Stimulated activated CD4-positive, alpha-beta T cell treated with anti-CD3 and anti-CD28 coated beads, Interleukin-4, amount 100 ng/mL, for 4 hours (primary cell): ENCODE data around the gene NECTIN1.

Experiments used
- DNase-seq, 2 experiments: peaks; one replicate each; pipeline ENCODE4 v3.0.0-alpha.2; 2020

Gene NECTIN1

DNA sequence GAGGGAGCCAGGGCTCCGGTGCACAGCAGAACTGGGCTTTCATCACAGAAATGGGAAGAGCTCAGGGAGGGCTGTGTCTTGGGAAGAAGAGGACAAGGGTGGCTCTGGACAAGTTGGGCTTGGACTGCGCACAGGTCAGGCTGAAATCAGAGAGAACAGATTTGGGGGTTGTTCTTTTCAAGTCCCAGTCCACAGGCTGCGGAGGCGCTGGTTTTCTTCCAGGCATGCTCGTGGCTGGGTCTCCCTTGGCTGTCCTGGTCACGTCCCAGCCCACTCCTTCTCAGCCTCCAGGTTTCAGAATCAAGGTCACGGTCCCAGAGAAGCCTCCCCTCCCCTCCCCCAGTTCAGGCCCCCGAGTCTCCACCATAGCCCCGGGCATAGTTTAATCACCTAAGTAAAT is 17.0 kb downstream of the NECTIN1 start:
- DNase-seq, result no peak

DNA sequence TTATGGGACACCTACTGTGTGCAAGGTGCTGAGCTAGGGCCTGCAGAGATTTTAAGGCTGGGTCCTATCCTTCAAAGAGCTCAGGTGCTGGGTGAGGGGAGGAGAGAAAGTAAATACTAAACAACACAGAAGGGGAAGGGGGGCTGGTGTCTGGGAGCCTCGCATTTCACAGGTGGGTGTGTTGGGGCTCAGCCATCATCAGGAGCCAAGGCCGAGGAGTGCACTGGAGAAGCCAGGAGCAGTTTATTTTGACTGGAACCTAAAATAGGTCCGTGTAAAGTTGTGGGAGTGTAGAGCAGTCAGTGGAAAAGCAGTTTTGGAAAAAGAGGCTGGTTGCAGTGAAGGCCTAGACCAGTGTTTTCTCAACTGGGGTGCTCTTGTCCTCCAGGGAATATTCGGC is 17.5 kb downstream of the NECTIN1 start:
- no peak for DNase-seq

DNA sequence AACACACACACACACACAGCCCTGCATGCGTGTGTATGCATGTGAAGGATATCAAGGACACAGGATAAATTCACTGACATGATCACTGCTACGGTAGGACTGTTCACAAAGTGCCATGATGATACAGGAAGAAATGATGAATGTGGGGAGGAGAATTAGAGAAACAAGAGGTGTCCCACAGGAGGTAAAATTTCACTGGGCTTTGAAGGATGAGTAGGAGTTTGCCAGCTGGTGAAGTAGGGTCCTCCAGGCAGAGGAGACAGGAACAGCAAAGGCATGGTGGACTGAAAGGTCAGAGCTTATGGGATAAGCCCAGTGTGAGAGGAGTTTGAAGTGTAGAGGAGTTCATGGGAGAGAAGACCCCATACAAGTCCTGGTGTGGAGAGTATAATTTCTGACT is 18.6 kb downstream of the NECTIN1 start:
- no peak for DNase-seq

- no peak for DNase-seq
Observed at GRCh38 chr11:119709638-119710346, 19.2 kb downstream of the NECTIN1 start.

DNA sequence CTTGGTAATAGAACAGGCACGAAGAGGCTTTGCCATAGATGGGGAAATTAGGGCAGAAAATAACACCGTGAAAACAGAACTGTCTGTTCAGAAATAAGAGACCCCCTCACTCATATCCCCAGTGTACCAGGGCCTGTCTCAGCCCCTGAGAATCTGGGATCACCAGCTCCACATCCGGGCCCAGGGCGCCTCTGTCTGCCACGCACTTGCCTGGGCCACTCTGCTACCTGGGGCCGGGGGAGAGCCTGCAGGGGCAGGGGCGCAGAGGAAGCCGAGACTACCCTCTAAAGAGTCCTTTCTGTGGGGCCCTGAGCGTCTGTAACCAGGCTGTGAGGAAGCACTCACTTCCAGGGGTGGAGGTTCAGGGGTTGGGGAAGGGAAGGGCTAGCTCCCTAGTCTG is 19.8 kb downstream of the NECTIN1 start:
- DNase-seq, result no peak

GRCh38 chr11:119708384-119708783 is 20.6 kb downstream of the NECTIN1 start:
- no peak for DNase-seq

- DNase-seq, result no peak
Observed at GRCh38 chr11:119706887-119707286, 22.1 kb downstream of the NECTIN1 start.

DNA sequence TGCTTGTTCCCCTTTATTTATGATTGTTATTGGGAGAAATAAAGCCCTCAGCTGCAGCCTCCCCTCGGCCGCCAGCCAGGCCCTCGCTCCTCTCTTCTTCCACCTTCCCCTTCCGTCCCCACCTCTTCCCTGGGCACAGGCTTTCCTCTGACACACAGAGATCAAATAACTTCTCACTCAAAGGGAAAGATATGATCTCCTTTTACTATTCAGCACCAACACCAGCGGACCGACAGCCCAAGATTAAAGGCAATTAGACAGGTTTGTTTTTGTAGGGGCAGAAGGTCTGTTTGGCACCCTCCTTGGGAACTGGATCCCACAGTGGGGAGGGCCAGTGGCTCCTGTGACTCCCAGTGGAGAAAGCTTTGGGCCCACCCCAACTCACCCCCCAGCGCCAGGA is 23.0 kb downstream of the NECTIN1 start:
- no peak for DNase-seq

GRCh38 chr11:119705362-119705761 is 23.6 kb downstream of the NECTIN1 start:
- DNase-seq, result no peak

DNA sequence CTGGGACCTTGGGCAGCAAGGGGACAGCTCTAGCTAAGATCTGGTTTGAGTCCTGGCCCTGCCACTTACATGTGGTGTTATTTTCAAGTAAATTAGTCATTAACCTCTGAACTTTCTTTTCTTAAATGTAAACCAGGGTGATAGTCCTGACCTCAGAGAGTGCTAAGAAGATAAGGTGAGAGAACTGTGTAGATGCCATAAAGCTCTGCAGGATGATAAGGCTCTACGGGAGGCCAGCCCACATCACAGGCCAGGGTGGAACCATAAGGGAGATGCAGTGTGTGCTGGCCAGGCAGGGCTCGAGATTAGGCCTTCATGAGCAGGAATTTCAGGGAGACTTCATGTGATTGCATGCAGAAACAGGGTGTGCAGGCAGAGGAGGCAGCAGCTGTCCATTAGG is 24.2 kb downstream of the NECTIN1 start:
- no peak for DNase-seq

DNA sequence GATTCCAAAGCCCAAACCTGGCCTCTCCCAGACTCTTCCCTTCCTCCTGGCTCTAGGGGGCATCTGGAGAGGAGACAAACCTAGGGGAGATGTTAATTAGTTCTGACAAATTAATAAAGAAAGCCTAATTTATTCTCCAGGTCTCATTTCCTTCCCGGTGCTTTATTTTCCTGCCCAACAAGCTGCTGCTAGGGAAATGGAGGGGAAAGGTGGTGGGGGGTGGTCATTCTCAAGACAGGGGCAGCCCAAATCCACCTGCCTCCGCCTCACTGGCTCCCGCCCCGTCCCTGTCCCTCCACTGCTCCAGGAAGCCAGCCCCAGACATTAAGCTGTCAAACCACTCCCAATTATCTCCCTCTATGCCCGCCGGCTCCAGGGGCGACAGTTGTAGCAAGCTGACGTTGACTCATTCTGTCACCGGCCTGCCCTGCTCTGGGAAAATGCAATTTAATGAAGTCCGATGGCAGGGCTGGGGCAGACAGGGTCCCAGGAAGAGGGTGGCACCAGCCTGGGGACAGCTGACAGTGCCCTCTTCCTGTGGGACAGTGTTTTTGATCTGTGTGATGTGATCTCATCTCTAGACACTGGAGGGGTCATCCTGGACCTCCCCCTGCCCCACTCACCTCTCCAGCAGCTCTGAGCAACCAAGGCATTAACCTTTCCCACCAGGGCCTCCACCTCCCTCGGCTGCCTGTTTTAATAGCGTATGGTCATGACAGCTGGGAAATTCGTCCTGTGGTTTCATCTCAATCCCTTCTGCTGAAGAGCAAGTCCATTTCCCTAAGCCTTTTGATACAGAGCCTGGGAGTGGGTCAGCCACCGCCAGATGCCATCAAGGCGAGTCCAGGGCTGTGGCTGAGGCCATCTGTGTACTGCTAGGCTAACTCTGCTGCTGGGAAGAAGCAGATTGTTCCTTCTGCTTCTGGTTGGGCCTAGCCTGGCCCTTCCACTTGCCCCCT is 27.1 kb downstream of the NECTIN1 start:
- no peak for DNase-seq

DNA sequence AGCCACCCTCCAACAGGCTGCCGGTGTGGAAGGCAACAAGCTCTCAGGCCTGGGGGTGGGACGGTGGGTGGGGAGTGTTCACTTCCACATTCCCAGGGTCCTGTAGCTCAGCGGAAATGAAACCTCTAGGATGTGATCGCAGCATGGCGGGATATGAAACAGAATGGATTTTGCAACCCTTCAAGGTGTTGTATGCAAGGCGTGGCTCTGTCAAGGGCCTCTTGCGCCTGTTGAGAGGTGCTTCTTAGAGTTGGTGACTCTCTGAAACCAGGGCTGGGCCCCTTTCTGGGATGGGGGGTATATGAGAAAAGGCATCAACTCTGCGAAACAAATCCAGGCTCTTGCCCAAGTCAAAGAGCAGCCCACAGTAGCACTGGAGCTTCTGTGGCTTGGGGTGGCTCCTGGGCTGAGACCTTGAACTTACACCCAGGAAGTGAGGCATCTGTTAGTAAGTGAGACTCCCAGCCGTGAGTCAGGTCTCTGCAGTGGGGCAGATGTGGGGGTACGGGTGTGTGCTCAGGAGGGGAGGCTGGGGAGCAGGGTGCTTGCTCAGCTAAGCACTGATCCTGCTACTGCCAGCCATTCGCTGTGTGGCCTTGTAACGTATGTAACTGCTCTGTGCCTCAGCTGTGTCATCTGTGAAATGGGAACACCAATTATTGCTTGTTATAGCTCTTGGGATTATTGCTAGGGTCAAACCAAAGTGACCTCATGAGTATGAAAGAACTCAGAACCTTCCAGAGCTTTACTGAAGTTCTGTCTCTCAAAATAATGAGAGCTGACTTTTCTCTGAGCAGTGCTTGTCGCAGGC is 28.3 kb downstream of the NECTIN1 start:
- no peak for DNase-seq

DNA sequence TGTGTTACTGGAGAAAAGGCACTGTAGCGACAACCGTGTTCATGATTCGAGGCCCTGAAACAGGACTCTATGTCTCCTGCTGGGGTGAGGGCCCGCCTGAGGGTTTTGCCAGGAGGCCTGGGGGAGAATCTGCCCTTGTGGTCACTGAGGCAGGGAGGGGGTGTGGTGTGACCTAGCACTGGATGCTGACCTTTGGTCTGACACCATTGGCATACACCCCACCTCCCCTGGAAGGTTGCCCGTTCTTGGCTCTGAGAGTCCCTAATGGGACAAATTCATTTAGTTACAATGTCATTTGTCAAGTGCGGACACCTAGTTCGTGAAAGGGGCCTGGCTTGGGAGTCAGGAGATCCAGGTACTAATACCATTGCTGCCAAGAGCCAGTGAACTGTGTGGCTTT is 29.0 kb downstream of the NECTIN1 start:
- no peak for DNase-seq

- no peak for DNase-seq
Observed at GRCh38 chr11:119699227-119699626, 29.8 kb downstream of the NECTIN1 start.

GRCh38 chr11:119697882-119698281 is 31.1 kb downstream of the NECTIN1 start:
- DNase-seq, result no peak

- no peak for DNase-seq
Observed at GRCh38 chr11:119697445-119697844, 31.6 kb downstream of the NECTIN1 start.

GRCh38 chr11:119696378-119697222 is 32.4 kb downstream of the NECTIN1 start:
- no peak for DNase-seq

GRCh38 chr11:119694334-119694733 is 34.7 kb downstream of the NECTIN1 start:
- no peak for DNase-seq

GRCh38 chr11:119693253-119693815 is 35.7 kb downstream of the NECTIN1 start:
- no peak for DNase-seq

- DNase-seq, result no peak
Observed at GRCh38 chr11:119692540-119692820, 36.5 kb downstream of the NECTIN1 start.

- no peak for DNase-seq
Observed at GRCh38 chr11:119691701-119692539, 37.1 kb downstream of the NECTIN1 start.
